Measurements from ENCODE around the gene ARMCX5. TPM values are rescaled to one million over a fixed set of nuclear protein-coding genes. Genes with fewer than 3 reads are reported as not detected.

The ARMCX5 gene
- polyA plus RNA-seq, 2 of the 4 experiments (the other 2 are of a cell fraction): 8.9 to 24.6 TPM

DNA sequence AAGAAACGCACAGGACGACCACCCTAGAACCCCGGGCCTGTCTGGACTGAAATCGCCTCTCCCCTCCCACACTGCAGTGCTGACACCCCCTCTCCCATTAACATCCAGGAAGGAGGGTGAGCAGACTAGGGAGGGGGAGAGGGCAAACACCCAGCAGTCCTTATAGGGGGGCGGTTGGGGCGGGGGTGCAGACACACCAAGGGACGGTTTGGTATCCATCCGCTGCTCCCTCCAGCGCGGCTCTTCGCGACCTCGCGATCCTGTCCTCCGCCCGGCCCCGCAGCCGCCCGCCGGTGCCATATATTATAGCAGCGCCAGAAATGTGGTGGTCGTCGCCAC lies 51.6 kb downstream of the ARMCX5 start:
- Histone ChIP-seq H3K9me3 (no peaks in the 10 kb centered on the region), H3K27ac (no peak overlapping the region), H3K4me3 (peak overlapping the region; percentile 40; the same call in 1 of the 3 replicates), H3K4me1 (no peaks in the 10 kb centered on the region), H3K4me2 (peak overlapping the region; percentile 82)
- no peak for TF ChIP-seq RARB (CRISPR knock-in tag; IDR thresholded peaks at IDR 0.05)
- DNase-seq (ENCODE audit: low read depth in 1 of 2, low spot score in 1 of 2) (no peak), ATAC-seq (no peak), FAIRE-seq (no peak)
- CTCF ChIA-PET: no interaction called here
- 93% methylated on average over 13 of the region's 23 CpGs for WGBS (ENCODE audit: missing lambda C conversion rate)
- POLR2A ChIA-PET: no interaction called here

DNA sequence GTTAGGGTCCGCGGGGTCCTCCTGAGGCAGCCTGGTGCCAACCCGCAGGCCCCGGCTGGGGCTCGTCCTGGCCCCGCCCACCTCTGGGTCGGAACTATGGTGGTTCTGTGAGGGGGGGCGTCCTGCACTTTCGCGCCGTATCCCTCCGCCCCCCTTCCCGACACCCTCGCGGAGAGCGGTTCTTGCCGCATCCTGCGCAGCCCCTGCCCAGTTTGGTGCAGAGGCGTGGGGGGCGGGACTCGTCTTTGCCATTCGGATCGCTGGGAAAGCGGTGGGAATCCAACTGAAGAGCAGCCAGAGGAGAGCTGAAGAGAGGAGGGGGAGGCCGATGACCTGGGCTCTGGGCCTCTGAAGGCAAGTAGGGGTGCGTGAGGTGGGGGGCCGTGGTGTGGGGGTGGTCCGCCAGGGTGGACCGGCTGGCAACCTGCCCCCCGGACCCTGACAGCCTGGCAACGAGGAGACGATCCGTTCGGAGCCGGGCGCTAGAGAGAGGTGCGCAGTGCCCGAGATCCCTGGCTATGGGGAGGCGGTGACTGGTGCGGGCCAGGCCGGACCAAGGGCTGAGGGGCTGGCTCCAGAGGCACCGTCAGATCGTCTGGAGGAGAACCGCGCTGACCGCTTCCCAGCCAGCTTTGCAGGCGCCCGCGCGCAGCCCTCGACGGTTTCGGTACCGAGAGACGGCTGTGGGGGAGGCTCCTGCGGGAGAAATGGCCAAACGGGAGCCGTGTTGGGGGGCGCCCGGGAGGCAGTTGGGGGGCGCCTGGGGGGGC lies 52.1 kb downstream of the ARMCX5 start, which contains the start of gene GPRASP1:
GPRASP1 (plus strand) TSS at position 242 of the 770 bp plus-strand sequence. CDS start 2,431 bp downstream, outside the sequence.
- no peak for FAIRE-seq
- peak; percentile 85 to 88 for ATAC-seq
- POLR2A ChIA-PET: no interaction called here
- peak within 1 kb of the TSS in 1 of 2 experiments; percentile 55; a peak in 1 of 6 replicates for H3K27ac ChIP-seq
- H3K4me2 ChIP-seq: peak within 1 kb of the TSS; percentile 82
- DNase-seq (ENCODE audit: low read depth in 1 of 2, low spot score in 1 of 2): no peak
- no peaks in the 10 kb centered on the region for H3K9me3 ChIP-seq
- peak within 1 kb of the TSS; percentile 40 for H3K4me3 ChIP-seq
- TF ChIP-seq ZFP36 (IDR thresholded peaks at IDR 0.05; ENCODE audit: borderline replicate concordance, partially characterized antibody) (no peak), HOXB13 (CRISPR knock-in tag; IDR thresholded peaks at IDR 0.05; ENCODE audit: low read depth) (no peak), ZC3H11A (IDR thresholded peaks at IDR 0.05) (no peak)
- no peaks in the 10 kb centered on the region for H3K4me1 ChIP-seq
- 54% methylated on average over 23 of the region's 61 CpGs for WGBS (ENCODE audit: missing lambda C conversion rate)
- CTCF ChIA-PET: no interaction called here

DNA sequence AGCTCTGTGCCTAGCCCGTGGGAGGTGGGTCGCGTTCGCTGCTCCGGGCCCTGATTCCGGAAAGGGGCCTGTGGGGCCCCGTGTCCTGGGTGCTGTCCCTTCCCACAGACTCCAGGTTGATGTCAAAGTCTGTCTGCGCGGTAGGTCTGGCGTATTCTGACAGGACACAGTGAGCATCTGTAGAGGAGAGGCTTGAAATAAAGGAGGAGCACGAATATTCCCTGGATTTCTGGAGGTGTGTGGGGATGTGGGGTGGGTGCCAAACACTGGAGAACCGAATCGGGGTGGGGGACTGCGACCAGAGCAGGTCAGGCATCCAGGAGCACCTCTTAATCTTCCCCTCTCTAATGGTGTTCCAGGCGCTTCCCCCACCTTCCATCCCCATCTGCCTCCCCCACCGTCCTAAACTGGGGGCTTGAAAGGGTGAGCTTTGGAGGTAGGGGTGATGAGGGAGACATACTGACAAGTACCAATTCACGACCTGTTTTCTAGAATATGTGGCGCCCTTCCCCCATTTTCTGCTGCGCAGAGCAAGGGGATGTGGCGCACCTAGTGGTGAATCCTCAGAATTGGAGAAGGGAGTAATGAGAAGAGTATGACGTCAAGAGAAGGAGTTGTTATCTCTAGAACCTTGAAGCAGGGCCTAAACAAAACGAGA lies 52.8 kb downstream of the ARMCX5 start:
- FAIRE-seq (no peak), DNase-seq (ENCODE audit: low read depth in 1 of 2, low spot score in 1 of 2) (peak; percentile 16 to 30), ATAC-seq (peak; percentile 79 to 87; a peak in 5 of 6 replicates)
- ChIA-PET POLR2A (no interaction called here), CTCF (no interaction called here)
- Histone ChIP-seq H3K4me2 (peak overlapping the region; percentile 82), H3K27ac (peak overlapping the region in 1 of 2 experiments; percentile 55; a peak in 1 of 6 replicates), H3K4me1 (no peaks in the 10 kb centered on the region), H3K9me3 (no peaks in the 10 kb centered on the region), H3K4me3 (peak overlapping the region; percentile 40)
- TF ChIP-seq, protein P1, sequence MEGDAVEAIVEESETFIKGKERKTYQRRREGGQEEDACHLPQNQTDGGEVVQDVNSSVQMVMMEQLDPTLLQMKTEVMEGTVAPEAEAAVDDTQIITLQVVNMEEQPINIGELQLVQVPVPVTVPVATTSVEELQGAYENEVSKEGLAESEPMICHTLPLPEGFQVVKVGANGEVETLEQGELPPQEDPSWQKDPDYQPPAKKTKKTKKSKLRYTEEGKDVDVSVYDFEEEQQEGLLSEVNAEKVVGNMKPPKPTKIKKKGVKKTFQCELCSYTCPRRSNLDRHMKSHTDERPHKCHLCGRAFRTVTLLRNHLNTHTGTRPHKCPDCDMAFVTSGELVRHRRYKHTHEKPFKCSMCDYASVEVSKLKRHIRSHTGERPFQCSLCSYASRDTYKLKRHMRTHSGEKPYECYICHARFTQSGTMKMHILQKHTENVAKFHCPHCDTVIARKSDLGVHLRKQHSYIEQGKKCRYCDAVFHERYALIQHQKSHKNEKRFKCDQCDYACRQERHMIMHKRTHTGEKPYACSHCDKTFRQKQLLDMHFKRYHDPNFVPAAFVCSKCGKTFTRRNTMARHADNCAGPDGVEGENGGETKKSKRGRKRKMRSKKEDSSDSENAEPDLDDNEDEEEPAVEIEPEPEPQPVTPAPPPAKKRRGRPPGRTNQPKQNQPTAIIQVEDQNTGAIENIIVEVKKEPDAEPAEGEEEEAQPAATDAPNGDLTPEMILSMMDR (IDR thresholded peaks at IDR 0.05): peak; percentile 15; the same call in 1 of the 3 replicates
- TF ChIP-seq TFCP2L1 (CRISPR knock-in tag; IDR thresholded peaks at IDR 0.05): no peak
- peak in 1 of 2 experiments; percentile 19; a peak in 1 of 5 replicates for TF ChIP-seq RAD21 (conservative IDR thresholded peaks at IDR 0.05 in 1 of 2, IDR thresholded peaks at IDR 0.05 in 1 of 2)
- no peak for TF ChIP-seq ZC3H11A (IDR thresholded peaks at IDR 0.05)
- 58% methylated on average over 12 of the region's 22 CpGs for WGBS (ENCODE audit: missing lambda C conversion rate)

Other genes starting within 250 kb of the ARMCX5 start
- not detected in 2 replicates for gene NXF2B, start 159.5 kb upstream of the ARMCX5 start, polyA plus RNA-seq (2011; rRNA removed)
- not detected in 3 replicates for gene NXF2B, start 159.5 kb upstream of the ARMCX5 start, polyA plus RNA-seq (2017; fragmentation: RNase III; extraction: RNeasy Plus Mini Kit Qiagen cat#74134 plus additional on column Dnase treatment)
- not detected in 2 replicates for gene TCP11X2, start 127.7 kb upstream of the ARMCX5 start, polyA plus RNA-seq (2011; rRNA removed)
- gene TCP11X2, start 127.7 kb upstream of the ARMCX5 start, polyA plus RNA-seq (2017; fragmentation: RNase III; extraction: RNeasy Plus Mini Kit Qiagen cat#74134 plus additional on column Dnase treatment): not detected in 3 replicates
- 0.30 and 1.2 TPM in 2 replicates for gene TMSB15A, start 82.8 kb upstream of the ARMCX5 start, polyA plus RNA-seq (2011; rRNA removed)
- 0.46 to 0.48 TPM (median 0.46 TPM) in 3 replicates for gene TMSB15A, start 82.8 kb upstream of the ARMCX5 start, polyA plus RNA-seq (2017; fragmentation: RNase III; extraction: RNeasy Plus Mini Kit Qiagen cat#74134 plus additional on column Dnase treatment)
- 0.78 and 0.87 TPM in 2 replicates for gene GPRASP1, start 52.0 kb downstream of the ARMCX5 start, polyA plus RNA-seq (2011; rRNA removed)
- gene GPRASP1, start 52.0 kb downstream of the ARMCX5 start, polyA plus RNA-seq (2017; fragmentation: RNase III; extraction: RNeasy Plus Mini Kit Qiagen cat#74134 plus additional on column Dnase treatment): 0.47 to 0.63 TPM (median 0.50 TPM) in 3 replicates
- 6.3 and 6.7 TPM in 2 replicates for gene GPRASP2, start 112.9 kb downstream of the ARMCX5 start, polyA plus RNA-seq (2011; rRNA removed)
- 5.7 to 6.1 TPM (median 5.9 TPM) in 3 replicates for gene GPRASP2, start 112.9 kb downstream of the ARMCX5 start, polyA plus RNA-seq (2017; fragmentation: RNase III; extraction: RNeasy Plus Mini Kit Qiagen cat#74134 plus additional on column Dnase treatment)
- 4.4 and 4.6 TPM in 2 replicates for gene GPRASP3, start 121.2 kb downstream of the ARMCX5 start, polyA plus RNA-seq (2011; rRNA removed)
- 4.7 to 5.0 TPM (median 4.9 TPM) in 3 replicates for gene GPRASP3, start 121.2 kb downstream of the ARMCX5 start, polyA plus RNA-seq (2017; fragmentation: RNase III; extraction: RNeasy Plus Mini Kit Qiagen cat#74134 plus additional on column Dnase treatment)